Measurements from ENCODE around the gene PDGFC. TPM values are rescaled to one million over a fixed set of nuclear protein-coding genes. Genes with fewer than 3 reads are reported as not detected.

Gene PDGFC
- total RNA-seq, 1 experiment from 2014 or later: 5.3 TPM

- peak; percentile 98 for ATAC-seq
- POLR2A ChIA-PET: no interaction called here
Measured at GRCh38 chr4:156941940-156942548, 29.6 kb downstream of the PDGFC start.

GRCh38 chr4:156939801-156940200, 31.8 kb downstream of the PDGFC start:
- H3K36me3 Mint-ChIP-seq: no peaks in the 10 kb centered on the region
- no peaks in the 10 kb centered on the region for H3K9me3 Mint-ChIP-seq
- peaks cover 22% of the 10 kb centered on the region for H3K4me1 Mint-ChIP-seq
- no peak for DNase-seq (ENCODE audit: low spot score)
- ChIA-PET CTCF (no interaction called here), POLR2A (interaction anchor here (0.5 kb wide), 1 partner anchor 996 kb away, joined by 3 read pairs; no protein-coding TSS in a partner anchor)
- no peak overlapping the region for H3K27ac Mint-ChIP-seq
- H3K27me3 Mint-ChIP-seq (ENCODE audit: low read depth): no peaks in the 10 kb centered on the region
- H3K4me3 Mint-ChIP-seq: no peak overlapping the region
- ATAC-seq: no peak
- TF ChIP-seq SMAD4 (CRISPR knock-in tag; IDR thresholded peaks at IDR 0.05) (no peak), ZSCAN18 (CRISPR knock-in tag; IDR thresholded peaks at IDR 0.05) (no peak), NR2C2 (CRISPR knock-in tag; IDR thresholded peaks at IDR 0.05) (no peak), GTF2I (CRISPR knock-in tag; conservative IDR thresholded peaks at IDR 0.05) (no peak), AFF4 (CRISPR knock-in tag; IDR thresholded peaks at IDR 0.05; ENCODE audit: borderline replicate concordance) (no peak), ATF2 (CRISPR knock-in tag; IDR thresholded peaks at IDR 0.05; ENCODE audit: borderline replicate concordance, low read depth) (no peak), USF1 (CRISPR knock-in tag; IDR thresholded peaks at IDR 0.05) (no peak), ZNF396 (CRISPR knock-in tag; IDR thresholded peaks at IDR 0.05; ENCODE audit: borderline replicate concordance) (no peak), STAT6 (CRISPR knock-in tag; conservative IDR thresholded peaks at IDR 0.05; ENCODE audit: low read depth) (no peak), MYBL2 (CRISPR knock-in tag; IDR thresholded peaks at IDR 0.05) (no peak), HMGXB4 (CRISPR knock-in tag; IDR thresholded peaks at IDR 0.05) (no peak), NFATC4 (CRISPR knock-in tag; IDR thresholded peaks at IDR 0.05) (no peak), CTCF (IDR thresholded peaks at IDR 0.05) (no peak), E2F5 (CRISPR knock-in tag; IDR thresholded peaks at IDR 0.05) (no peak), CREM (CRISPR knock-in tag; IDR thresholded peaks at IDR 0.05) (no peak), ATF1 (CRISPR knock-in tag; IDR thresholded peaks at IDR 0.05) (no peak), NFE2L1 (CRISPR knock-in tag; IDR thresholded peaks at IDR 0.05) (no peak), CREB1 (CRISPR knock-in tag; IDR thresholded peaks at IDR 0.05) (no peak), ZNF423 (CRISPR knock-in tag; IDR thresholded peaks at IDR 0.05) (no peak)

More at GRCh38 chr4:156941940-156942548, 29.6 kb downstream of the PDGFC start:
- Mint-ChIP-seq H3K9me3 (no peaks in the 10 kb centered on the region), H3K27me3 (ENCODE audit: low read depth) (no peaks in the 10 kb centered on the region), H3K36me3 (no peaks in the 10 kb centered on the region), H3K27ac (peak overlapping the region; percentile 71; the same call in 1 of the 2 replicates), H3K4me3 (no peak overlapping the region), H3K4me1 (peaks cover 22% of the 10 kb centered on the region)
- peak; percentile 35 for DNase-seq (ENCODE audit: low spot score)
- CTCF ChIA-PET: no interaction called here
- 0 out of 2 replicates have a peak, but pooled peaks have one; percentile 38 for TF ChIP-seq GABPB1 (CRISPR knock-in tag; IDR thresholded peaks at IDR 0.05)
- TF ChIP-seq ZNF396 (CRISPR knock-in tag; IDR thresholded peaks at IDR 0.05; ENCODE audit: borderline replicate concordance): no peak

Measured in WTC11 (cell line).